ENCODE data around the gene ATP8A2.

GRCh38 chr13:25987987-25988386, 616.2 kb downstream of the ATP8A2 start:
- TF ChIP-seq, protein P1, sequence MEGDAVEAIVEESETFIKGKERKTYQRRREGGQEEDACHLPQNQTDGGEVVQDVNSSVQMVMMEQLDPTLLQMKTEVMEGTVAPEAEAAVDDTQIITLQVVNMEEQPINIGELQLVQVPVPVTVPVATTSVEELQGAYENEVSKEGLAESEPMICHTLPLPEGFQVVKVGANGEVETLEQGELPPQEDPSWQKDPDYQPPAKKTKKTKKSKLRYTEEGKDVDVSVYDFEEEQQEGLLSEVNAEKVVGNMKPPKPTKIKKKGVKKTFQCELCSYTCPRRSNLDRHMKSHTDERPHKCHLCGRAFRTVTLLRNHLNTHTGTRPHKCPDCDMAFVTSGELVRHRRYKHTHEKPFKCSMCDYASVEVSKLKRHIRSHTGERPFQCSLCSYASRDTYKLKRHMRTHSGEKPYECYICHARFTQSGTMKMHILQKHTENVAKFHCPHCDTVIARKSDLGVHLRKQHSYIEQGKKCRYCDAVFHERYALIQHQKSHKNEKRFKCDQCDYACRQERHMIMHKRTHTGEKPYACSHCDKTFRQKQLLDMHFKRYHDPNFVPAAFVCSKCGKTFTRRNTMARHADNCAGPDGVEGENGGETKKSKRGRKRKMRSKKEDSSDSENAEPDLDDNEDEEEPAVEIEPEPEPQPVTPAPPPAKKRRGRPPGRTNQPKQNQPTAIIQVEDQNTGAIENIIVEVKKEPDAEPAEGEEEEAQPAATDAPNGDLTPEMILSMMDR (IDR thresholded peaks at IDR 0.05): no peak
- TF ChIP-seq POLR2A (IDR thresholded peaks at IDR 0.05) (no peak), POLR2AphosphoS5 (IDR thresholded peaks at IDR 0.05) (no peak)
